Stimulated activated CD4-positive, alpha-beta T cell treated with anti-CD3 and anti-CD28 coated beads, Interleukin-2, amount 100 ng/mL, for 48 hours (primary cell): ENCODE data around the gene RFX4.
"Not testable (repeated sequence)": the region's sequence is repeated elsewhere in the genome, so short reads cannot be mapped to it uniquely, and the experiment has no call there.

ENCODE experiments used
- DNase-seq, 2 donors: peaks; one replicate each; pipeline ENCODE4 v3.0.0-alpha.2; 2020

Gene RFX4

DNA sequence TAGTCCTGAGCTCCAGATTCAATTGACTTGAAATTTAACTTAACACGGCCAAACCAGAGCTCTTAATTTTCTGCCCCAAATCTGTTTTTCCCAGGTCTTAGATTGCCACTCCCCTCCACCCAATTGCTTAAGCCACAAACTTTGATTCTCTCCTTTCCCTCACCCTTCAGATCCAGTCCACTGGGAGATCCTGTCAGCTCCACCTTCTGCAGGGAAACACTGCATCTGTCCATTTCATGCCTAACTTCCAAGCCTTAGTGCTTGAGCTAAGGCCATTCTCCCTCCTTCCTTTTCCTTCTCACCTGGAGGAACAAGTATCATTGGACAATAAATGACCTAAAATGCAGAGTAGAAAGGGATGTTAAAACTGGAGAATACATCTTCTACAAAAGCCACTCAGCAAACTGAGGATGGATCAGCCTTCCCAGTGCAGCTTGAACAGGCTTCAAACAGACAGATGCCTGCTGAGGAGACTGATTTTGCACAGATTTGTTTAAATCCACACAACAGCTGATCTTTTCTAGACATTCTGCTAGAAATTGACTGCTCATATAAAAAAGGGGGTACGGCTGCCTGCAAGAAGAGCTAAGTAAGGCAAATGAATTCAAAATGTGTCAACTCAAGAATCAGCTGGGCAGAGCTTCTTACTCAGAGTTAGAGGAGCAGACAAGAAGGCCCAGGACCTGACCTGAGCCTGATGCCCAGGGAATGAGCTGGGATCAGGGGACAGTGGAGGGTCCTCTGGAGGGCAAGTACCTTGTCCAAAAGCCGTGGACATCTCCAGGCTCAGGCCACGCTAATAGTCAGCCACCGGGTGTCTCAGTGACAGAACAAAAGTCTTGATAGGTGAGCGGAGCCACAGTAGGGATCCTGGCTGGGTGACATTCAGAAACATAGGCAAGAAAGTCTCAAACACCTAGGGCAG, 110.4 kb downstream of the RFX4 start:
- DNase-seq: no peak

DNA sequence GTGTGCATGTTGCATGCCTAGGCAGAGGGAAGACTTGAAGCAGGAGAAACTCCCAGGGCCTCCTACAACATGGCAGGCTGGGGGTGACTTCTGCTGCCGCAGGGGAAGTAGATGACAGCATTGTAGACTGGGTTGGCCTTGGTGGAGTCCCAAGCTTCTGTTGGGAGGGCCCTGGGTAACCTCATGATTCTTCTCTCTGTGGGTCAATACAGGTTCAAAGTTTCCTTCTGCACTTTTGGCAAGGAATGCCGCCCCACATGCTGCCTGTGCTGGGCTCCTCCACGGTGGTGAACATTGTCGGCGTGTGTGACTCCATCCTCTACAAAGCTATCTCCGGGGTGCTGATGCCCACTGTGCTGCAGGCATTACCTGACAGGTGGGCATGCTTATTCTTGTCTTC, 113.3 kb downstream of the RFX4 start:
- DNase-seq: no peak

DNA sequence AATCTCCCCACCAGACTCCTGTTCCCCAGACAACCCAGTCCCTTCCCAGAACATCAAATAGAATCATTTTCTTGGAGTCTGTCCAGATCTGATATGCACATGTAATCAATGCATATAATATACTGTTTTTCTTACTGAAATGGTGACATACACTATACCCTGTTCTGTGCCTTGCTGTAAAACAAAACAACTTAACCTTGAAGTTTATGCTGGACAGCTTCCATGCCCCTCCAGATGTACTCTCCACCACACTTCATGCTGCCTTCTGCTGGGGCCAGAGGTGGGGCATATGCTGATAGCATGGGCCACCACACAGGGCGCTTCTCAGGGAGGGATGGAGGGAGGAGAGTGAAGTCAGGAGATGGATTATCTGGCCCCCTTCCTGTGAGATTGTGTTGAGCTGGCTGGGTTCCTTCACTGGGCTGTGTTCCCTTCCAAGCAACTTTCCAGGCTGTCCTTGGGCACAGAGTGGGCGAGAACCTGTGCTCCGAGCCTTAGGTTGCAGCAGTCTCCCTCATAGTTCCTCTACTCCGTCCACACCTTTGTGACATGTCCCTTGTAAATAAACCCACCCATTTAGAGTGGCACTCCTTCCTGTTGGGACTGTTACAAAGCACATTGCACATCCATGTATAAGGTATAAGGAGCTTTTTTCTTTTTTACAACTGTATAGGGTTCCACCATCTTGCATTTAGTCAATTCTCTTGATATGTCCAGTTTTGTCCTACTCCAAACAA, 114.0 kb downstream of the RFX4 start:
- no peak for DNase-seq

DNA sequence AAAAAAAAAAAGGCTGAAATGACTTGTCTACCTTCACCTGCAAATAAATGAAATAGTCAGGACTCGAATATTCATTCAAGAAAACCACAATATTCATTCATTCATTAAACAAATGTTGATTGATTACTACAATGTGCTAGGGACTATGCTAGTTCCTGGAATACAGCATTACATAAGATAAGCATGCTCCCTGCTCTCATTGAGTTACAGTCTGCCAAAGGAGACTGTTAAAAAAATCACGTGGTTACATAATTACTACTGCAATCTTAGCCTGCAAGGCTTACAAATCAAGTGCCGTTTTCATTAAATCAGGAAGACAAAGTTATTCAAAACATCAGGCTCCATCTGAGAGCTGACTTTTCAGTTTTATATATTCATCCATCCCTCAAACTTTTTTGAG, 121.3 kb downstream of the RFX4 start:
- DNase-seq: no peak

DNA sequence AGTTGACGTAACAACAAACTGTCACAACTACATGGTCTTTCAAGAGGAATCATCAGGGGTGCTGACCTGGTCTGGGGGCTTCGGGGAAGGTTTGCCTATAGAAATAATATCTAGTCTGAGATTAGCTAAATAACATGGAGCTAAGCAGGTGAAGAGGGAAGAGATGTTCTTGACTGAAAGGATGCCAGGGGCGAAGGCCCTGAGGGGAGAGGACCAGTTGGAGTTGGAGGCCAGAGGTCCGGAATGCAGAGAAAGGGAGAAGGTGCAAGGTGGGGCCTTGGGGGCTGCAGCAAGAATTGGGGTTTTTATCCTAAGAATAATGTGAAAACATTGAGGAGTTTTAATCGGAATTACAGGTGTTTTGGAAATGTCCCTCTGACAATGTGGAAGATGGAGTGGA, 123.2 kb downstream of the RFX4 start:
- DNase-seq: no peak

DNA sequence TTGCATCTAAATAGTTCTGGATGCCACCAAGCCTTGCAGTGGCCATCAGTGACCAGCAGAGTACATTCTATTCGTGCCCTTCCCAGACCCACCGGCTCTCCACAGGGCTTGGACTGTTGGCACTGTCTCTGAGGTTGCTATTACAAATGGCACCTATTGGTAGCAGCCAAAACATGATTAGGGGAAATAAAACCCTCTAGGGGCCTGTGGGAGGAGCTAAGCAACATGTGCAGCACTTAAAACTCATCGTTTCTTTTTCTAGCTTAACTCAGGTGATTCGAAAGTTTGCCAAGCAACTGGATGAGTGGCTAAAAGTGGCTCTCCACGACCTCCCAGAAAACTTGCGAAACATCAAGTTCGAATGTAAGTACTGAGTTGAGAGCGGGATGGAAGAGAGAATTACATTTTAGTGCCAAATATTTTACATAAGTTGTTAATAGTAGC, 126.3 kb downstream of the RFX4 start:
- DNase-seq: no peak

DNA sequence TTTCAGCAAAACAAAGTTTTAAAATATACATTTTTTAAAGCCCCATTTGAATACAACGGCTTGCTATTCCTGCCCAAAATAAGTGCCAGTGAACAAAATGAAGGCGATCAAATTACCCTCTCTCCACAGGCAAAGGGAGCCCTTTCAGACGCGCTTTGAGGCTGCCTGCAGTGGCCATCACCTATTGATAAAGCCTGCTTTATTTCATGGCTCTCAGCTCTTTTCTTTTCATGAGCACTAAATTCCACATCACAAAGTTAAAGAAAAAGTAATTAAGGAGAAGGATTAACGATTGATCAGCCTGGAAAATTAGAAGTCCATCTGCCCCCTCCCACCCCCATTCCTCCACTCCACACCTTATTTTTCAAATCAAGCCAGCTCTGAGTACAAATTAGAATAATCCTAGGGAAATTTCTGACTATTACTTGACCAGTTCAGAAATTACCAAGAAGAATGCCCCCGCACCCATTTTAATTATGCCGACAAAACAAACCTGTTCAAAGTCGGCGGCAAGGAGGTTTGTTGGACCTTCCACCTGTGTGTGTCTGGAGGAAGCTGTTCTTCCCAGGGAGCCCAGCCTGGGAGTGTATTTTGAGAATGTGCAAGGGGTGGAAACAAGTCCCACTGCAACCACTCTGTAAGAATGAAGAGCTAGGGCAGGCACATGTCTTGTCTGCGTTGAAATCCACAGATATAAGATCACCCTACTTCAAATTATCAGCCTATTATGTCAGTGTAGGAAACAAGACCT, 127.5 kb downstream of the RFX4 start:
- no peak for DNase-seq

DNA sequence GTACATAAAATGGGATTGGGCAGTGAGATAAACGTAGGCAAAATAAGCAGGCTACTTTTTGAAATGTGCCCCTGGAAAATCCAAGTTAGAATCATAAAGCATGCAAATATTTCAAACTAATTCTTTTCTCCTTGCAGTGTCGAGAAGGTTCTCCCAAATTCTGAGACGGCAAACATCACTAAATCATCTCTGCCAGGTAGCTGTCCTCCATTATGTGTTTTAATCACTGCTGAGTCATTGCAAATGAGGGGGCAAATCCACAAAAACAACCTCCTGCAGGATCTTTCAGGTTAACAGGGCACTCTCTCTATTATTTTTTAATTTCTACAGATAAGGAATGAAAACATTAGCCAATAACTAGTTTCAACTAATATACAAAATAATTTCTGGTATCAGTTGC, 128.5 kb downstream of the RFX4 start:
- DNase-seq: no peak

DNA sequence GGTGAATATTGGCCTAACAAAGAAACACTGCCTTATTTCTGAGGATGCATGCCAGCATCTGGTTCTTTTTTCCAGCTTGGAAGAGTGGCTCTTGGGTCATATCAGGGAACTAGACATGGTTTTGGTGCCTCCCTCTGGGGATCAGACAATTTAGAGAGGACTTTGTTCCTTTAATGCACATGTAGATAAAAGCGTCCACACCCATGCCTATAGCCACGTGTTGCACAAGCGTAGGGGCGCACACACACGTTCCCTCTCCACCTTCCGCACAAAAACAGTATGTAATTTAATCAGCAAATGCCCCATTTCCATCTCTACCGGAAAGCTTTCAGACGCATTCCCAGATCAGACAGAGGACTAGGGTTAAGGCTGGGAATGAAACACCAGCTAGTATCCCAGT, 130.0 kb downstream of the RFX4 start:
- DNase-seq: no peak

DNA sequence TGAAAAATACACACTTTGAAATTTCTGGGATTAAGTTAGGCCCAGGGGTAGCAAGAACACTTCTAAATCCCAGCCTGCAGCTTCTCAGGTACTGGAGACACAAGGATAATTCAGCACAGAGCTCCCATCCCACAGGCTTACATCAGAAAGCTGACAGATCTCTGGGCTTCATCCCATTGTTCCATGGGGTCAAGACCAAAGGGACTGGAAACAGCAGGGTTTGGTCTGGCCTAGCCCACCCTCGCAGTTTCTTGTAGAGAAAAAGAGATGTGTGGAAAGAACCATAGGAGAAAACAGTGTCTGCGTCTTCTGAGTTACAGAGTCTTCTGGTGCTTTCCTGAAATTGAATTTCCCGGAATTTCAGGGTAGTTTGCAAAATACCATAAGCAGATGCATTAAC, 132.1 kb downstream of the RFX4 start:
- DNase-seq: no peak

DNA sequence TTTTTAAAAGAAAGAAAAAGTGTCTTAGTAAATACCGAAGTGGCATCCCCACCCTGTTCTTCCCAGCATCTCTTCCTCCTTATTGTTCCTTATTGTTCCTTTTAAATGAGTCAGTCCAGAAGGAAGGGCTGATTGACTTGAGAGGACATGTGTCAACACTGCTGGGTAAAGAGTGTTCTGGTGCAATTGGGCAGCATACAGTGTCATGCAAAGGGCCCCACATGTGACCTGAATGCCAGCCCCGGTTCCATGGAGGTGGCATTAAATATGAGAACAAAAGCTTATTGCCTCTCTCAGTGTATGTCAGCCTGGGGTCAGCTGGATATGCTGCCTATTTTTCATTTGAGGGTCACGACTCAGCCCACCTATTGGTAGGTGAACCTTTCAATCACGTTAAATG, 132.8 kb downstream of the RFX4 start:
- no peak for DNase-seq

DNA sequence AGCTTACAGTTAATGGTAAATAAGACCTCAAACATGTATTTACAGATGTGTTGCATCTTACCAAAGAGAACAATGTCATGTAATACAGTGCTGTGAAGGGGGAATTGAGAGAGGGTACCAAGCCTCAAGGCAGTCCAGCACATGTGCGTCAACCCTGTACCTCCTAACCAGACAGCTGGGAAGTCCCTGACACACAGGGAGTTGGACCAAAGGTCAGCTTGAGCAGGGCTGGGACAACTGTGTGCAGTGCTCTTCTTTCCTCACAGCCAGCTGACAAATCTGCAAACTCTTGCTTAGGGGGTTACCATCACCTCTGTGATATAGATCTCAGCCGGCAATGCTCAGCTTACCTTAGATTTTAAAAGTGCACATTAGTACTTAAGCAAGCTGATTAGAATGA, 134.9 kb downstream of the RFX4 start:
- DNase-seq: no peak

DNA sequence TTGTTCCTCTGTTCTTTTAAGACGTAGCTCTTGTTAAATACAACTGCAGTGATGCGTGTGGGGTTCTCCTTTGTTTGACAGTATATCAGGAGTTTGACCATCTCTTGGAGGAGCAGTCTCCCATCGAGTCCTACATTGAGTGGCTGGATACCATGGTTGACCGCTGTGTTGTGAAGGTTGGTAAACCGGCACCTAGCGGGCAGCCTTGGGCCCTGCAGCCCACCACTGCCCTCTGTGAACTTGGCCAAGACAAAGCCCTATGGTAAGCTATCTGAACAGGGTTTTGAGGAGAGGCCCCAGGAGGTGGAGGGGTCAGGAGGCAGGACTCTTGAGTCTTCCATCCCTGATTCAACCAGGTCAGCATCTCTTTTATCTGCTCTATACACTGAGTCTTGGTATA, 137.1 kb downstream of the RFX4 start:
- DNase-seq: no peak

DNA sequence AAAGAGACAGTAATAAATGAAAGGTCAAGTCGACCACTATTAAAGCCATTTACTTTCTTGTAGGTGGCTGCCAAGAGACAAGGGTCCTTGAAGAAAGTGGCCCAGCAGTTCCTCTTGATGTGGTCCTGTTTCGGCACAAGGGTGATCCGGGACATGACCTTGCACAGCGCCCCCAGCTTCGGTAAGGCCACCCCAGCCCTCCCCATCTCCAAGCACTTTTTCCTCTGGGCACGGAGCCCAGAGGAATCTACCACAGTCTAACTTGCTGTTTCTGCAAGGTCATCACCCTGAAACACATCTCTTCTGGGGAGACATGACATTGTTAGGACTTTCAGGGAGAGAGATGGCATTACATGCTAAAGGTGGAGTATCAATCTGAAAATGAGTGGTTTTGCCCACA, 137.9 kb downstream of the RFX4 start:
- DNase-seq: no peak

DNA sequence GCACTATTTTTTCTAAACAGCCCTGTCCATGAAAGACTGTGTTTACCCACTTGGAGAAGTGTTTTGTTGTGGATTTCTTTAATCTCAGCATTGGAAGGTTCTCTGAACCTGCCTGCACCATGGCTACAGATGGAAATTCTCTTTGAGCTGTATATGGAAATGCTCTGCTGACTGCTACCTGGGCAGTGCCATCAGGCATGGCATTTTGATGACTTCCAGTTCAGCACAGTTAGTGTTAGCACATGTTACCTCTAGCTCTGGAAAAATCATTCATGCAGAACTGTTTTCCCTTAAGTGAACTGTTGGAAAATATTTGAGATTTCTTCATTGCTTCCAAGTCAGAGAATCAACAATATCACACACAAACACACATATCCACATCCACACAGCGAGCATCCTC, 139.1 kb downstream of the RFX4 start:
- DNase-seq: no peak

DNA sequence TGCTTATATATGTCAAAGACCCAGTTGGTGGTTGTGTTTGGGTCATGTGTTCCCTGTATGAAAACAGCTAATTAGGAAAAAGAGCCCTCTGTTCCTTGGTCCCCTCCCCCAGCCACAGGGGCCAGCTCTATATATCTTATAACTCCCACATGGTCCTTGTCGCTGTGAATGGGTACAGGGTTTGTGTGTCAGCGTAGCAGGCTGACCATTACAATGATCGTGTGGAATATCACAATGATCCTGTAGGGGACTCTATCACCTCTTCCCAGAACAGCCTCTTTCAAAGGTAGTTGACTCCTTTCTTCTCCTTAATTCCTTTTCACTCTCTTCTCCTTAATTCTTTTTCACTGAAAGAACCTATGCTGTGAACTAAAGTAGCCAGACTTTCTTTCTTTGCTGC, 140.0 kb downstream of the RFX4 start:
- DNase-seq: no peak

DNA sequence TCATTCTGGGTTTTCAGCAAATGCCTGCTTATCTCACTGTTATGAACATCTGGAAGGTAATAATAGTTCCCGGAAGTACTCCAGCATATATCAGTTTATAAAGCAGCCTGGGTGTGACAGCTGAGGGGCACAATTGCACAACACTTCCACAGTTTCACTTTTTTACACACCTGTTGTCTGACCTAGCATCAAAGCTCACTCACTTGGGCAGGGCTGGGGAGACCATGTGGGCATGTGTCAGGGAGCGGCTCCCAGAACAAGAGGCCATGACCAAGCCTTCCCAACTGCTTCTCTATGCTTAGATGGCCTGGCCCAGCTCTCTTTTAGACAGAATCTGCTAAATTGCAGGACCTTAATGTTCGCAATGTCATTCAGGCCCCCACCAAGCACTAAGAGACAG, 140.6 kb downstream of the RFX4 start:
- no peak for DNase-seq

DNA sequence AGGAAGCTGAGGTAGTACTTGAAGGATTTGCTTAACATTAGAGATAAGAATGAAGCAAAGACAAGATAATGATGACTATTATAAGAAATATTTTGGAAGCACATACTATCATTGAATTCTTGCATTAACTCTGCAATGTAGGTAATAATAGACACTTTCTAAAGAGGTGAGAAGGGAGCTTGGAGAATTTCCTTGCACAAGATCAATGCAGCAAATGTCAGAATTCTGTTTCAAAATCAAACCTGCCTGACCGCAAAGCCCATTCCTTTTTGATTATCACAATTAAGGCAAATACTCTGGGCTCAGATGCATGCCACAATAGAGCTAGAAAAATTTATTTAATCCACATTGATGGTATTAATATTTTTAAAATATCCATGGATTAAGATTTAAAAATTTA, 141.3 kb downstream of the RFX4 start:
- DNase-seq: no peak

DNA sequence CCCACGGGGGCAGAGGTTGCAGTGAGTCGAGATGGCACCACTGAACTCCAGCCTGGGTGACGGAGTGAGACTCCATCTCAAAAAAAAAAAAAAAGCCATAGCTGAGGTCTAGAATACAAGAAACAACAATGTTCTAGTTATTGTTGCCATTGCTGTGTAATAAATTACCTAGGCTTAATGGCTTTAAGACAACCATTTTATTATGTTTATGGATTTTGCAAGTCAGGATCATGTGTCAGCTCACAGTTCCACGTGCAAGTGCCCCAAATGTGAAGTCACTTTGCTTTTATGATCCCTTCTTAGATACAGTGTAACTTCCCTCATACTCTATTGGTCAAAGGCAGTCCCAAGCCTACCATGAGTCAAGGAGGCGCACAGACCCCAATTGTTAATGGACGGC, 142.1 kb downstream of the RFX4 start:
- no peak for DNase-seq

DNA sequence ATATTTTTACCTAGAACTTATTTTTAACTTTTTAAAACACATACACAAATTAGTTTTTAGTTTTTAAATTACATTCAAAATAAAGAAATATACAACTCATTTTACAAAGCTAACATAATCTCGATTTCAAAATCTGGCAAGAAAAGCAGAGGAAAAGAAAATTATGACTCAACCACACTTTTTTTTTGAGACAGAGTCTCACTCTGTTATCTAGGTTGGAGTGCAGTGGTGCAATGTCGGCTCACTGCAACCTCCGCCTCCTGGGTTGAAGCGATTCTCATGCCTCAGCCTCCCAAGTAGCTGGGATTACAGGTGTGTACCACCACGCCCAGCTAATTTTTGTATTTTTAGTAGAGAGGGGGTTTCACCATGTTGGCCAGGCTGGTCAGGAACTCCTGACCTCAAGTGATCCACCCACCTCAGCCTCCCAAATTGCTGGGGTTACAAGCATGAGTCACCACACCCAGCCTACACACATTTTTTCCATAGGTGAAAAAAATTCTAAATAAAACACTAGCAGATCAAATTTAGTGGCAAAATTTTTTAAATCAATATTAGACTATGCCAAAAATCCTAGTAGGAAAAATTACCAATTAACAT, 143.9 kb downstream of the RFX4 start:
- DNase-seq: not testable (repeated sequence)

DNA sequence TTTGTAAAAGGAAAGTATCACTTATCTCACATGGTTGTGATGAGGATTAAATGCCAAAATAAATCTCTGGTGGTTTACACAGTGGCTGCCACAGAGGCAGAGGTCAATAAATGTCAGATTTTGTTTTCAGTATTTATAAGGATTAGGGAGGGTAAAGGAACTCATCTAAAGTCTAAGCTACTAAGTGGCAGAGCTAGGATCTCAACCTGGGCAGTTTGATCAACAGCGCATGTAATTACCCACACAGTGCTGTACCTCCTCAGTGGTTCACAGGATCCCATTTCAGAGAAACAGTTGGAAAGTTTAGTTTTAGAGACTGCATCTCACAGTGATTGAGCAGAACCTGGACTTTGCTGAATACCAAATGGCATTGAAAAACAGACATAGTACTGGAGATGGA, 146.8 kb downstream of the RFX4 start:
- no peak for DNase-seq

DNA sequence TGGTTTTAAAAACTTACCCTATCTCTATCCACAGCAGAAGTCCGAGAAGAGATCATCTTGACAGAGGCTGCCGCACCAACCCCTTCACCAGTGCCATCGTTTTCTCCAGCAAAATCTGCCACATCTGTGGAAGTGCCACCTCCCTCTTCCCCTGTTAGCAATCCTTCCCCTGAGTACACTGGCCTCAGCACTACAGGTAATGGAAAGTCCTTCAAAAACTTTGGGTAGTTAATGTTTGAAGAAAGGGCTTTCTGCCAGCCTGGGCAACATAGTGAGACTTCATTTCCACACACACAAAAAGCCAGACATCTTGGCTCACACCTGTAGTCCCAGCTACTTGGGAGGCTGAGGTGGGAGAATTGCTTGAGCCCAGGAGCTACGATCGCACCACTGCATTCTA, 150.1 kb downstream of the RFX4 start:
- no peak for DNase-seq

DNA sequence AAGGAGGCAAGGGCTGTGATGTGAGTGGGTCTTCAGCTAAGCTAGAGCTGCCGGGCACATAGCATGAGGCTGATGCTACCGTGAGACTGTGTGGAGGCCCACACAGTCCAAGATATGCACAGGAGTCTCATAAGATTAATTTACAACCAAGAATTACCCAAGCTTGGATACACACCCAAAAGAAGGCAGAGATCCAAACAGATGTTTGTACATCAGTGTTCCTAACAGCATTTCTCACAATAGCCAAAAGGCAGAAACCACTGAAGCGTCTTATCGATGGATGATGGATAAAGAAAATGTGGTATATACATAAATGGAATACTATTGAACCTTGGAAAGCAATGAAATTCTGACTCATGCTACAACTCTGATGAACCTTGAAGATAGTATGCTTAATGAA, 150.9 kb downstream of the RFX4 start:
- DNase-seq: no peak
